ENCODE measurements around the gene GNGT2.
"Not testable (repeated sequence)": the region's sequence is repeated elsewhere in the genome, so short reads cannot be mapped to it uniquely, and the experiment has no call there.

GNGT2 gene

DNA sequence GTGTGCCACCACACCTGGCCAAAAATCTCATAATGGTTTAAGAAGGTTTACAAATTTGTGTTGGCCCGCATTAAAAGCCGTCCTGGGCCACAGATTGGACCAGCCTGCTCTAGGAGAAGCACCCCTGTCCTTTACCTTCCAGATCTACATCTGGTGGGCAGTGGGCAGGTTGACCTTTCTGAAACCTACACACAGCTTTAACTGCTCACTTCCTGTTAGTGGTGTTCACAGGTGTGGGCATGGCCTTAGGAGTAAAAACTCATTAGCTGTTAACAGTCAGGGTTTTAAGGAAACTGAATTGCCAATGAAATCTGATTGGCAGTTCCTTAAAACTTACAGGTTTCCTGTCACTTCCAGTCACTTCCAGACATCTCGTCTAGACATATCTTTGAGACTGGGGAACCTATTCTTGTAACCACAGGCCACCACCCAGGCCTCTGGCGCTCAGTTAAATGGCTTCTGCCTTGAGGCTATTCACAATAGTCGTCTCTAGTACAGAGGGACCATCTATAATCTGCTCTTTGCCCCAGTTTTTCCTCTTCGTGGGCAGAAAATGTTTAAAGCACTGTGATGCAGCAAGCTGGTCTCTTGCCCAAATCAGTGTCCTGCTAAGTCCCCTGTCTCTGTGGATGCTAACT lies 29.3 kb downstream of the GNGT2 start:
- in situ Hi-C loops (cut with MboI; ENCODE audit: low sequenced_read_pairs) = no loop called here

DNA sequence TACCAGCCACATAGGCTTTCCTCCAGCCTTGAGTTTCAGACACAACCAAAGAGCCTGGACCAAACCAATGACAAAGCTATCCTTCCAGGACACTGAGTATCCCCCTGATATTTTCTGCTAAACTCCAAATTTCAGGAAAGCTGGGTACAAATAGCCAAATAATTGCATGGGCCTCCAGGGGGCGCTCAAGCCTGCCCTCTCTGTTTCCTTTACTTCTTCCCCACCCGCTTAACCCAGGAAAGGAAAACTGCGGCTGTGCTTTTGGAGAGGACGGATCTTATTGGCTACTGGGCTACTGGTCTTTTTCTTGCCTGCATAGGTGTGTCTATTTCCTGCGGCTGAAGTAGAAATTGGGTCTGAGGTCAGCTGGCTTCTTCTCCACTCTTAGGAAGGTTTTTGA lies 30.1 kb downstream of the GNGT2 start:
- in situ Hi-C loops (cut with MboI; ENCODE audit: low sequenced_read_pairs) = no loop called here

DNA sequence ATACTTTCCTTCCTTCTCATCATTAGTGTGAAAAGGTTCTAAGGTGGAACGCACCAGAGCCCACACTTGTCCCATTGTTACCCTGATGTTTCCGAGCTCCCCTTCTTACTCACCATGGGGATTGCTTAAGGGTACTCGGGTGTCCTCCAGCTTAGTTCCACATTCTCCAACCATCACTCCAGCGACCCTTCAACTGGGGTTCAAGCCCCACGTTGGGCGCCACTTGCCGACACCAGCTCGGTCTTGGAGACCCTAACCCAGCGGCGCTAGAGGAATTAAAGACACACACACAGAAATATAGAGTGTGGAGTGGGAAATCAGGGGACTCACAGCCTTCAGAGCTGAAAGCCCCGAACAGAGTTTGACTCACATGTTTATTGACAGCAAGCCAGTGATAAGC lies 34.4 kb downstream of the GNGT2 start:
- in situ Hi-C loops (cut with MboI; ENCODE audit: low sequenced_read_pairs) = not testable (repeated sequence)

GRCh38 chr17:49170711-49171110 lies 39.7 kb downstream of the GNGT2 start:
- in situ Hi-C loops (cut with MboI; ENCODE audit: low sequenced_read_pairs) = not testable (repeated sequence)

- in situ Hi-C loops (cut with MboI; ENCODE audit: low sequenced_read_pairs) = no loop called here
These were observed 40.2 kb downstream of the GNGT2 start for GRCh38 chr17:49170216-49170615.

GRCh38 chr17:49168706-49169105 lies 41.7 kb downstream of the GNGT2 start:
- in situ Hi-C loops (cut with MboI; ENCODE audit: low sequenced_read_pairs) = no loop called here

- in situ Hi-C loops (cut with MboI; ENCODE audit: low sequenced_read_pairs) = no loop called here
These were observed 45.2 kb downstream of the GNGT2 start for GRCh38 chr17:49165143-49165542.

- in situ Hi-C loops (cut with MboI; ENCODE audit: low sequenced_read_pairs) = no loop called here
These were observed 47.5 kb downstream of the GNGT2 start for GRCh38 chr17:49162866-49163265.

- in situ Hi-C loops (cut with MboI; ENCODE audit: low sequenced_read_pairs) = no loop called here
These were observed 52.6 kb downstream of the GNGT2 start for GRCh38 chr17:49157784-49158183.

DNA sequence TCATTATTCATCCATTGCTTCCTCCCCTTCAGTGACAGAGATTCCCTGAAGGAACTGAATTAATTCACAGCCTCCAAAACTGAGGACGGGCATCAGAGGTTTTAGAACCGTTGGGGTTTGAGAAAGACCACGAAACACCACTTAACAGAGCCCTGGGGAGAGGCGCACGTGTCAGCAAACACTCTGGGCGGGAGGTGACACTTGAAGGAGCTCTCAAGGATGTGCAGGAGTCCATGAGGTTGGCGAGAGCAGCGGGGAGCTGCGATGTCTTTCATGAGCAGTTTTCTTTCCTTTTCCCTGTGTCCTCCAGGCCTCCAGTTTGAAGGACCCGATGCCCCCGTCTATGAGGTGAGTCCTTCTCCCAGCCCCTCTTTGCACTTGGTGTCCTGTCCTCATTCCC lies 54.1 kb downstream of the GNGT2 start:
- in situ Hi-C loops (cut with MboI; ENCODE audit: low sequenced_read_pairs) = no loop called here
